ENCODE results near the gene CLSTN2. TPM values are rescaled to one million over a fixed set of nuclear protein-coding genes. Genes with fewer than 3 reads are reported as not detected.

The CLSTN2 gene
- total RNA-seq, 1 donor from 2014 or later = 80.9 TPM

DNA sequence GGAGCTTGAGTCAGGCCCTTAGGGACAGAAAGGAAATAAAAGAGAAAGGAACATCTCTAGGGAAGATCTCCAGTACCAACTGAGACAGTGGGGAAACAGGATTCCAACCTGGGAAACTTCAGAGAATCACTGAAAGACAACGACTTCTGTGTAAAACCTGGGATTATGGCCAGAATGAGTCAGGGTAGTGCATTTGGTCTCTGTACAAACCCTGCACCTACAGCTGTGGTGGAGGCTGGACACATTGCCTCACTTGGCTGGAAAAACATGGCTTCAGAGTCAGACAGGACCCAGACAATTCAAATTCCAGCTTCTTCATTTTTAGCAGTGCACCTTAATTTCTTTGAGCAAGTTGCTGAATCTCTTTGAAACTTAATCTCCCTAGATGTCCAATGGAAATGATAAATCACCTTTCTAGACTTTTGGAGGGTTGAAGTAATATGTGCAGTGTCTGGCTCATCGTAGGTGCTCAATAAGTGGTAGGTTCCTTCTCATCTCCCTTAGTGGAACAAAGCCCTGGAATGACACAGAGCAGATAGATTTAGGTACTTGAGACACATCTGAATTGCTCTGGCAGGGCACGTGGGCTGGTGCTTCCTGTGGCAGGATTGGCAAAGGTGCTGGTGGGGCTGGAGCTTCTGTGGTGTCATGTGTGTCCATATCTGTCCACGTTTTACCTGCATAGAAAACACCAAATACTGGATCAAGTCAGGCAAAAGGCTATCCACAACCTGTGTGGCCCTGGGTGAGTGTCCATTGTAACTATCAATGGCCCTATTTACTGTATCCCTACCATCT, 6.1 kb upstream of the CLSTN2 start:
- H3K4me3 Mint-ChIP-seq (ENCODE audit: unreplicated experiment) = no peak overlapping the region
- Histone ChIP-seq H4K20me1 (ENCODE audit: insufficient read depth, low read length) (no peaks in the 10 kb centered on the region), H3K79me2 (ENCODE audit: insufficient read depth, low read length) (no peaks in the 10 kb centered on the region), H3K4me1 (ENCODE audit: insufficient read depth, low read length) (no peaks in the 10 kb centered on the region), H3K4me3 (ENCODE audit: insufficient read depth, low read depth, low read length) (no peak overlapping the region), H3K27me3 (ENCODE audit: insufficient read depth, low read length) (peaks cover 8% of the 10 kb centered on the region), H3K36me3 (ENCODE audit: insufficient read depth, low read length) (no peaks in the 10 kb centered on the region), H2AFZ (ENCODE audit: low read depth, low read length) (no peak overlapping the region), H3K4me2 (ENCODE audit: low read length) (no peak overlapping the region), H3K9ac (ENCODE audit: low read length) (no peak overlapping the region), H3K27ac (ENCODE audit: low read depth, low read length) (no peak overlapping the region), H3K9me3 (ENCODE audit: insufficient read depth, low read depth, low read length) (no peaks in the 10 kb centered on the region)
- H3K4me1 Mint-ChIP-seq (ENCODE audit: low read depth, unreplicated experiment) = peaks cover 4% of the 10 kb centered on the region
- TF ChIP-seq, protein P1, sequence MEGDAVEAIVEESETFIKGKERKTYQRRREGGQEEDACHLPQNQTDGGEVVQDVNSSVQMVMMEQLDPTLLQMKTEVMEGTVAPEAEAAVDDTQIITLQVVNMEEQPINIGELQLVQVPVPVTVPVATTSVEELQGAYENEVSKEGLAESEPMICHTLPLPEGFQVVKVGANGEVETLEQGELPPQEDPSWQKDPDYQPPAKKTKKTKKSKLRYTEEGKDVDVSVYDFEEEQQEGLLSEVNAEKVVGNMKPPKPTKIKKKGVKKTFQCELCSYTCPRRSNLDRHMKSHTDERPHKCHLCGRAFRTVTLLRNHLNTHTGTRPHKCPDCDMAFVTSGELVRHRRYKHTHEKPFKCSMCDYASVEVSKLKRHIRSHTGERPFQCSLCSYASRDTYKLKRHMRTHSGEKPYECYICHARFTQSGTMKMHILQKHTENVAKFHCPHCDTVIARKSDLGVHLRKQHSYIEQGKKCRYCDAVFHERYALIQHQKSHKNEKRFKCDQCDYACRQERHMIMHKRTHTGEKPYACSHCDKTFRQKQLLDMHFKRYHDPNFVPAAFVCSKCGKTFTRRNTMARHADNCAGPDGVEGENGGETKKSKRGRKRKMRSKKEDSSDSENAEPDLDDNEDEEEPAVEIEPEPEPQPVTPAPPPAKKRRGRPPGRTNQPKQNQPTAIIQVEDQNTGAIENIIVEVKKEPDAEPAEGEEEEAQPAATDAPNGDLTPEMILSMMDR (IDR thresholded peaks at IDR 0.05; ENCODE audit: insufficient read depth, low read depth, low read length) = no peak
- TF ChIP-seq EZH2 (IDR thresholded peaks at IDR 0.05; ENCODE audit: insufficient read depth, low read length) = no peak
- no peaks in the 10 kb centered on the region for H3K9me3 Mint-ChIP-seq (ENCODE audit: unreplicated experiment)
- no peaks in the 10 kb centered on the region for H3K27me3 Mint-ChIP-seq (ENCODE audit: low read depth, unreplicated experiment)
- peak; percentile 64 for DNase-seq (ENCODE audit: low read depth)
- no peak for FAIRE-seq
- H3K36me3 Mint-ChIP-seq (ENCODE audit: low read depth, unreplicated experiment) = no peaks in the 10 kb centered on the region
- peak overlapping the region; percentile 22 for H3K27ac Mint-ChIP-seq (ENCODE audit: unreplicated experiment)

DNA sequence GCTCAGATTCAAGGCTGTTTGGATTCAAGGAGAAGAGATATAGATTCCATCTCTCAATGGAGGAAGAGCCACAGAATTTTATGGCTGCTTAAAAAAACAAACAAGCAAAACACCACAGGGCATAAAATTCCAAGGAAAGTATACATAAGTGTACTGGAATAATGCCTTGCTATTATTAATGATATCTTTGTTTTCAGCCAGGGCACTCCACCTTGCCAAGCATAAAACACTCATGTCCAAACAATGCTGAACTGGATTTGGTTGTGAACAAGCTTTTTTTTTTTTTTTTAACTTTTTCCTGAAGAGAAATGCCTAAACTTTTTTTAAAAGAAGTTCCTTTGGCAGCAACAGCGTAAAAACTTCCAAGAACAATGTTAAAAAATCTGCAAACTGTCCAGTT, 4.8 kb upstream of the CLSTN2 start:
- FAIRE-seq (no peak), DNase-seq (ENCODE audit: low read depth) (peak; percentile 73)
- no peak overlapping the region for H3K9ac ChIP-seq (ENCODE audit: low read length)
- peaks cover 8% of the 10 kb centered on the region for H3K27me3 ChIP-seq (ENCODE audit: insufficient read depth, low read length)
- no peaks in the 10 kb centered on the region for H3K9me3 ChIP-seq (ENCODE audit: insufficient read depth, low read depth, low read length)
- Mint-ChIP-seq H3K36me3 (ENCODE audit: low read depth, unreplicated experiment) (no peaks in the 10 kb centered on the region), H3K27ac (ENCODE audit: unreplicated experiment) (no peak overlapping the region), H3K27me3 (ENCODE audit: low read depth, unreplicated experiment) (no peaks in the 10 kb centered on the region), H3K4me3 (ENCODE audit: unreplicated experiment) (no peak overlapping the region), H3K9me3 (ENCODE audit: unreplicated experiment) (no peaks in the 10 kb centered on the region), H3K4me1 (ENCODE audit: low read depth, unreplicated experiment) (peaks cover 8% of the 10 kb centered on the region)
- H2AFZ ChIP-seq (ENCODE audit: low read depth, low read length) = no peak overlapping the region
- no peaks in the 10 kb centered on the region for H4K20me1 ChIP-seq (ENCODE audit: insufficient read depth, low read length)
- no peaks in the 10 kb centered on the region for H3K79me2 ChIP-seq (ENCODE audit: insufficient read depth, low read length)
- H3K4me2 ChIP-seq (ENCODE audit: low read length) = no peak overlapping the region
- no peak overlapping the region for H3K4me3 ChIP-seq (ENCODE audit: insufficient read depth, low read depth, low read length)
- no peaks in the 10 kb centered on the region for H3K36me3 ChIP-seq (ENCODE audit: insufficient read depth, low read length)
- no peak overlapping the region for H3K27ac ChIP-seq (ENCODE audit: low read depth, low read length)
- H3K4me1 ChIP-seq (ENCODE audit: insufficient read depth, low read length) = no peaks in the 10 kb centered on the region
- TF ChIP-seq, protein P1 (IDR thresholded peaks at IDR 0.05; ENCODE audit: insufficient read depth, low read depth, low read length) = no peak
- no peak for TF ChIP-seq EZH2 (IDR thresholded peaks at IDR 0.05; ENCODE audit: insufficient read depth, low read length)

DNA sequence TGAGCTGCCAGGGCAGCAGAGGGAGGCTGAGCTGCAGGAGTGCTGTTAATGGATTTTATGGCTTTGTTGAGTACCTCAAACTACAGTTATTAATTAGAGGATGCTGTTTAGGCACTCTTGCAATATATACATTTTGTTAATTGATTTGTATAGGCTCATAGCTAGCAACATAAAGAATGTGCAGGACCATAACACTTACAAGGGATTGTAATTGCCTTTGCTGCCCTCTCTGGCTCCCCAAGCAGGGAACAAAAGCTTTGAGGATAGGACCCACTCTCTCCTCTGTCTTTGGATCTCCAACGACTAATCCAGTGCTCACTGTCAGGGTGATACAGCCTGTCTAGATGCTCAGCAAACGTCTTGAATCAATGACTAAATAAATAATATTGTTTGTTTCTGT, 1.2 kb upstream of the CLSTN2 start:
- FAIRE-seq (no peak), DNase-seq (ENCODE audit: low read depth) (no peak)
- H4K20me1 ChIP-seq (ENCODE audit: insufficient read depth, low read length) = peaks cover 5% of the 10 kb centered on the region
- Mint-ChIP-seq H3K27ac (ENCODE audit: unreplicated experiment) (no peak overlapping the region), H3K27me3 (ENCODE audit: low read depth, unreplicated experiment) (peaks cover 2% of the 10 kb centered on the region), H3K36me3 (ENCODE audit: low read depth, unreplicated experiment) (no peaks in the 10 kb centered on the region), H3K9me3 (ENCODE audit: unreplicated experiment) (no peaks in the 10 kb centered on the region), H3K4me1 (ENCODE audit: low read depth, unreplicated experiment) (peaks cover 17% of the 10 kb centered on the region), H3K4me3 (ENCODE audit: unreplicated experiment) (no peak overlapping the region)
- TF ChIP-seq, protein P1 (IDR thresholded peaks at IDR 0.05; ENCODE audit: insufficient read depth, low read depth, low read length) = no peak
- TF ChIP-seq EZH2 (IDR thresholded peaks at IDR 0.05; ENCODE audit: insufficient read depth, low read length) = no peak
- no peak overlapping the region for H2AFZ ChIP-seq (ENCODE audit: low read depth, low read length)
- H3K36me3 ChIP-seq (ENCODE audit: insufficient read depth, low read length) = no peaks in the 10 kb centered on the region
- H3K9me3 ChIP-seq (ENCODE audit: insufficient read depth, low read depth, low read length) = no peaks in the 10 kb centered on the region
- H3K9ac ChIP-seq (ENCODE audit: low read length) = no peak overlapping the region
- no peak overlapping the region for H3K4me3 ChIP-seq (ENCODE audit: insufficient read depth, low read depth, low read length)
- H3K4me2 ChIP-seq (ENCODE audit: low read length) = no peak overlapping the region
- peaks cover 3% of the 10 kb centered on the region for H3K79me2 ChIP-seq (ENCODE audit: insufficient read depth, low read length)
- H3K27ac ChIP-seq (ENCODE audit: low read depth, low read length) = no peak overlapping the region
- peaks cover 7% of the 10 kb centered on the region for H3K4me1 ChIP-seq (ENCODE audit: insufficient read depth, low read length)
- H3K27me3 ChIP-seq (ENCODE audit: insufficient read depth, low read length) = peaks cover 21% of the 10 kb centered on the region
